ENCODE data around the gene SH3RF2. TPM values are rescaled to one million over a fixed set of nuclear protein-coding genes. Genes with fewer than 3 reads are reported as not detected.

The SH3RF2 gene
- polyA plus RNA-seq, 3 donors = not detected

DNA sequence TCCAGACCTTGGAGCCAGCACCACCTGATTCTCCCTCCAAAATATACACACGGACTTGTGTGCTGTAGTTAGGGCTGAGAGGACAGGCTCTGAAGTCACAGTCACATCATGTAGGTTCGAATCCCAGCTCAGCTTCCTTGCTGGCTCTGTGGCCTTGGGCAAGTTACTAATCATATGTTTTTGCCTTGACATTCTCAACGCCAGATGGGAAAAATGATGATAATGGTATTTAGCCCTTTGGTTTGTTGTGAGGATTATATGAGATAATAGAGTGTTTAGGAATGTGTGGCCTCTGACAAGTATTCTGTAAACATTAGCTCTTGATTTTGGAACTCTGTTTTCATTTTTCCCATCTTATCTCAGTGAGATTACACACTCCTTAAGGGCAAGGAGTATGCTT is 96.5 kb downstream of the SH3RF2 start:
- WGBS (ENCODE audit: insufficient coverage) = 90% methylated on average over 2 of the region's 3 CpGs
- Histone ChIP-seq H3K36me3 (replicated peaks in 1 of 2; ENCODE audit: control insufficient read depth in 1 of 2, insufficient read depth in 2 of 2, low read length in 2 of 2) (no peaks in the 10 kb centered on the region), H3K79me2 (ENCODE audit: insufficient read depth, low read length) (no peaks in the 10 kb centered on the region), H3K27ac (ENCODE audit: low read depth in 1 of 2, low read length in 2 of 2) (no peak overlapping the region), H3K4me1 (ENCODE audit: control insufficient read depth in 1 of 2, insufficient read depth in 2 of 2, low read length in 2 of 2) (peaks cover 0 to 4% of the 10 kb centered on the region in 2 donors), H3K9me3 (replicated peaks in 1 of 2; ENCODE audit: control insufficient read depth in 1 of 2, insufficient read depth in 1 of 2, low read length in 2 of 2) (no peaks in the 10 kb centered on the region), H3K27me3 (ENCODE audit: control insufficient read depth in 2 of 2, insufficient read depth in 2 of 2, low read length in 2 of 2) (no peaks in the 10 kb centered on the region), H3K4me3 (replicated peaks in 1 of 3; ENCODE audit: low read depth in 2 of 3, low read length in 3 of 3) (no peak overlapping the region), H4K20me1 (ENCODE audit: insufficient read depth, low read length) (no peaks in the 10 kb centered on the region), H2AFZ (ENCODE audit: insufficient read depth, low read depth, low read length, poor library complexity, severe bottlenecking) (no peak overlapping the region), H3K9ac (ENCODE audit: insufficient read depth, low read length, poor library complexity, severe bottlenecking) (no peak overlapping the region), H3K4me2 (replicated peaks; ENCODE audit: extremely low read depth, low read length, poor library complexity, severe bottlenecking) (no peak overlapping the region)
- H3K27me3 Mint-ChIP-seq (ENCODE audit: low read depth in 3 of 3) = peaks cover 0 to 2% (median 0%) of the 10 kb centered on the region in 3 donors
- TF ChIP-seq, protein P1, sequence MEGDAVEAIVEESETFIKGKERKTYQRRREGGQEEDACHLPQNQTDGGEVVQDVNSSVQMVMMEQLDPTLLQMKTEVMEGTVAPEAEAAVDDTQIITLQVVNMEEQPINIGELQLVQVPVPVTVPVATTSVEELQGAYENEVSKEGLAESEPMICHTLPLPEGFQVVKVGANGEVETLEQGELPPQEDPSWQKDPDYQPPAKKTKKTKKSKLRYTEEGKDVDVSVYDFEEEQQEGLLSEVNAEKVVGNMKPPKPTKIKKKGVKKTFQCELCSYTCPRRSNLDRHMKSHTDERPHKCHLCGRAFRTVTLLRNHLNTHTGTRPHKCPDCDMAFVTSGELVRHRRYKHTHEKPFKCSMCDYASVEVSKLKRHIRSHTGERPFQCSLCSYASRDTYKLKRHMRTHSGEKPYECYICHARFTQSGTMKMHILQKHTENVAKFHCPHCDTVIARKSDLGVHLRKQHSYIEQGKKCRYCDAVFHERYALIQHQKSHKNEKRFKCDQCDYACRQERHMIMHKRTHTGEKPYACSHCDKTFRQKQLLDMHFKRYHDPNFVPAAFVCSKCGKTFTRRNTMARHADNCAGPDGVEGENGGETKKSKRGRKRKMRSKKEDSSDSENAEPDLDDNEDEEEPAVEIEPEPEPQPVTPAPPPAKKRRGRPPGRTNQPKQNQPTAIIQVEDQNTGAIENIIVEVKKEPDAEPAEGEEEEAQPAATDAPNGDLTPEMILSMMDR (IDR thresholded peaks at IDR 0.05) = no peak
- intact Hi-C loops (cut with micrococcal nuclease) = no loop called here
- peaks cover 18% of the 10 kb centered on the region for H3K4me1 Mint-ChIP-seq
- H3K36me3 Mint-ChIP-seq = no peaks in the 10 kb centered on the region
- no peak overlapping the region for H3K27ac Mint-ChIP-seq
- no peak overlapping the region for H3K4me3 Mint-ChIP-seq
- no peaks in the 10 kb centered on the region for H3K9me3 Mint-ChIP-seq
- DNase-seq = no peak

DNA sequence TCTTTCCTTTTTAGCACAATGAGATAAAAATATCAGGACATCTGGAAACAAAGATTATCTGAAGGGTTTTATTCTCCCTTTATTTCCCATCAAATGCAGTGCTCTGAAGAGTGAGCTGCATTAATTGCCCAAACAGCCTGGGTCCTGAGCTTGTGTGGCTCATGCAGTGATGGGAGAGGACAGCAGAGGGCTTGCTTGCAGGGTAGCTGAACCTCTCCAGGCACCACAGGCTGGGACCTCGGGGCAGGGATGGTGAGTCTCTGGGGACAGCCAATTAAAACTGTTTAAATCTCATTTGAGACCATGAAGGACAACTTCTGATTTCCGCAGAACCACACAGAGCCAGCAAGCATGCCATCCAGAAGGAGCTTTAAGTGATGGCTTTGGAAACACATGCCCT is 97.7 kb downstream of the SH3RF2 start:
- Histone ChIP-seq H3K4me3 (replicated peaks in 1 of 3; ENCODE audit: low read depth in 2 of 3, low read length in 3 of 3) (no peak overlapping the region), H3K4me2 (replicated peaks; ENCODE audit: extremely low read depth, low read length, poor library complexity, severe bottlenecking) (no peak overlapping the region), H2AFZ (ENCODE audit: insufficient read depth, low read depth, low read length, poor library complexity, severe bottlenecking) (no peak overlapping the region), H3K9me3 (replicated peaks in 1 of 2; ENCODE audit: control insufficient read depth in 1 of 2, insufficient read depth in 1 of 2, low read length in 2 of 2) (no peaks in the 10 kb centered on the region), H3K9ac (ENCODE audit: insufficient read depth, low read length, poor library complexity, severe bottlenecking) (no peak overlapping the region), H3K4me1 (ENCODE audit: control insufficient read depth in 1 of 2, insufficient read depth in 2 of 2, low read length in 2 of 2) (peaks cover 2 to 3% of the 10 kb centered on the region in 2 donors), H3K27me3 (ENCODE audit: control insufficient read depth in 2 of 2, insufficient read depth in 2 of 2, low read length in 2 of 2) (no peaks in the 10 kb centered on the region), H3K27ac (ENCODE audit: low read depth in 1 of 2, low read length in 2 of 2) (no peak overlapping the region), H3K79me2 (ENCODE audit: insufficient read depth, low read length) (no peaks in the 10 kb centered on the region), H3K36me3 (replicated peaks in 1 of 2; ENCODE audit: control insufficient read depth in 1 of 2, insufficient read depth in 2 of 2, low read length in 2 of 2) (no peaks in the 10 kb centered on the region), H4K20me1 (ENCODE audit: insufficient read depth, low read length) (no peaks in the 10 kb centered on the region)
- Mint-ChIP-seq H3K27me3 (ENCODE audit: low read depth in 3 of 3) (peaks cover 0 to 2% (median 0%) of the 10 kb centered on the region in 3 donors), H3K4me3 (no peak overlapping the region), H3K9me3 (no peaks in the 10 kb centered on the region), H3K27ac (no peak overlapping the region), H3K36me3 (no peaks in the 10 kb centered on the region), H3K4me1 (peaks cover 15% of the 10 kb centered on the region)
- TF ChIP-seq, protein P1 (IDR thresholded peaks at IDR 0.05) = no peak
- 91% methylated on average over 2 of the region's 2 CpGs for WGBS (ENCODE audit: insufficient coverage)
- intact Hi-C loops (cut with micrococcal nuclease) = no loop called here
- DNase-seq = no peak

All from CD14-positive monocyte (primary cell).